Heart right ventricle (tissue), 16 donors: Measurements from ENCODE around the gene MOB3B. TPM values are rescaled to one million over a fixed set of nuclear protein-coding genes. Genes with fewer than 3 reads are reported as not detected.
A peak's percentile ranks its signal among the peaks of the same experiment; 100 is the strongest.

Source experiments
- ATAC-seq, 8 donors: fragments of 200-7000 bp; cut with Tn5 transposase; one replicate each; pipeline ENCODE4 v1.9.1; 2020; ENCODE audit warnings: mild to moderate bottlenecking in 8 of 8, moderate library complexity in 8 of 8, moderate number of reproducible peaks in 1 of 8
- DNase-seq, 2 donors: peaks; one replicate each; pipeline ENCODE4 v3.0.0-alpha.2; 2020
- H3K27ac ChIP-seq, 10 donors: fragments of 200-600 bp; sonication (generic) in 2 of 10; one replicate each; pipeline versions ENCODE4 v1.5.0 to v1.8.0; 2020 to 2022; ENCODE audit warnings: mild to moderate bottlenecking in 3 of 10
- H3K27me3 ChIP-seq, 7 donors: fragments of 200-600 bp; one replicate each; pipeline ENCODE4 v1.8.0; 2021 to 2022; ENCODE audit warnings: mild to moderate bottlenecking in 2 of 7
- H3K36me3 ChIP-seq, 9 donors: fragments of 200-600 bp; sonication (generic) in 1 of 9; one replicate each; pipeline versions ENCODE4 v1.5.0 to v1.8.0; 2020 to 2022; ENCODE audit warnings: mild to moderate bottlenecking in 2 of 9
- H3K4me1 ChIP-seq, 9 donors: fragments of 200-600 bp; sonication (generic) in 1 of 9; one replicate each; pipeline versions ENCODE4 v1.5.0 to v1.8.0; 2020 to 2022; ENCODE audit warnings: mild to moderate bottlenecking in 4 of 9
- H3K4me3 ChIP-seq, 10 donors: fragments of 200-600 bp; sonication (generic) in 2 of 10; one replicate each; pipeline versions ENCODE4 v1.5.0 to v1.8.0; 2020 to 2022; ENCODE audit warnings: mild to moderate bottlenecking in 7 of 10, moderate library complexity in 2 of 10
- H3K9me3 ChIP-seq, 11 donors: fragments of 200-600 bp in 10 of 11; sonication (generic) in 2 of 11; one replicate each; pipeline versions ENCODE4 v1.5.0 to v1.8.0; 2013 to 2022; ENCODE audit warnings: mild to moderate bottlenecking in 2 of 11, control low read depth in 1 of 11, moderate library complexity in 1 of 11
- WGBS, 2 donors: extraction: QIAGEN DNeasy Blood & Tissue Kit; methylation state at CpG; one replicate each; pipeline ENCODE4 v1.1.7; 2013; ENCODE audit warnings: inconsistent platforms in 1 of 2; 5-methylcytosine and 5-hydroxymethylcytosine counted together
- intact Hi-C, 10 donors: fragments of 100-400 bp; cut with DNase I; formaldehyde crosslinking; loops; one replicate each; pipeline versions ENCODE4 v1.11.1 to v1.14.2; 2022
- polyA plus RNA-seq, 2 donors: library from polyadenylated mRNA; stranded (reverse); fragments of 200-250 nt; gene quantifications; one replicate each; pipeline ENCODE4 v1.2.3, GENCODE V29; 2013
- total RNA-seq, 10 donors: library from RNA; stranded (reverse); fragmentation: NEBNext Ultra II Directional in 3 of 10; extraction: Animal tissue kit (Norgen Biotek cat#: 25700) in 3 of 10; gene quantifications; one replicate each; pipeline versions ENCODE4 v1.2.1 to v1.2.4, GENCODE V29; 2021 to 2023
- TF ChIP-seq, protein P1 (sequence below), 9 donors: fragments of 200-600 bp; sonication (generic) in 2 of 9; IDR thresholded peaks; one replicate each; pipeline versions ENCODE4 v1.5.0 to v1.8.0; 2021 to 2022; ENCODE audit warnings: antibody characterized with exemption in 9 of 9, mild to moderate bottlenecking in 5 of 9, moderate library complexity in 1 of 9
- donor health status: Arrhythmogenic right ventricular cardiomyopathy.
- donor health status: ischemic (EF 13 %, LVEDD 7.1; RV severe dilation, severe dysfunction).
- donor health status: healthy with polysubstance abuse.
- donor health status: DM: no; HTN: yes; CAD: no.
- donor health status: DM: no; HTN: no; CAD: no.
- donor health status: ischemic (EF 25% LVEDD 6.9; RV normal size, moderate dysfunction).
- donor health status: ischemic (EF 25% LVEDD 5.7; RV mildly dilated, moderate dysfunction).
- donor health status: healthy.
- donor health status: DM: yes; HTN: yes; CAD: no.
- donor health status: Ischemic cardiomyopathy.
- donor health status: ischemic (EF 35%, LVEDD 5.7; RV mildly dilated, moderate dysfunction).
- donor health status: nonischemic (EF 11% LVEDD 7.7; RV severe dilation, severe dysfunction).
- donor health status: DM: yes; HTN: yes; CAD: no.
- donor health status: PGD.
- donor health status: ischemic (EF 29% LVEDD 5.4; RV normal size, mild dysfunction).
- donor health status: nonischemic (EF 23%, LVEDD 6.1; RV moderate dilation, normal function).

MOB3B gene
- total and polyA plus RNA-seq, 12 donors = 0.39 to 2.3 (median 1.3) TPM

GRCh38 chr9:27482709-27483108, 46.9 kb downstream of the MOB3B start:
- ATAC-seq = no peak
- Histone ChIP-seq H3K9me3 (peaks cover 0 to 23% (median 7%) of the 10 kb centered on the region in 11 donors), H3K27ac (no peak overlapping the region), H3K4me3 (no peak overlapping the region), H3K4me1 (peaks cover 0 to 3% (median 0%) of the 10 kb centered on the region in 9 donors), H3K36me3 (no peaks in the 10 kb centered on the region), H3K27me3 (no peaks in the 10 kb centered on the region)
- TF ChIP-seq, protein P1, sequence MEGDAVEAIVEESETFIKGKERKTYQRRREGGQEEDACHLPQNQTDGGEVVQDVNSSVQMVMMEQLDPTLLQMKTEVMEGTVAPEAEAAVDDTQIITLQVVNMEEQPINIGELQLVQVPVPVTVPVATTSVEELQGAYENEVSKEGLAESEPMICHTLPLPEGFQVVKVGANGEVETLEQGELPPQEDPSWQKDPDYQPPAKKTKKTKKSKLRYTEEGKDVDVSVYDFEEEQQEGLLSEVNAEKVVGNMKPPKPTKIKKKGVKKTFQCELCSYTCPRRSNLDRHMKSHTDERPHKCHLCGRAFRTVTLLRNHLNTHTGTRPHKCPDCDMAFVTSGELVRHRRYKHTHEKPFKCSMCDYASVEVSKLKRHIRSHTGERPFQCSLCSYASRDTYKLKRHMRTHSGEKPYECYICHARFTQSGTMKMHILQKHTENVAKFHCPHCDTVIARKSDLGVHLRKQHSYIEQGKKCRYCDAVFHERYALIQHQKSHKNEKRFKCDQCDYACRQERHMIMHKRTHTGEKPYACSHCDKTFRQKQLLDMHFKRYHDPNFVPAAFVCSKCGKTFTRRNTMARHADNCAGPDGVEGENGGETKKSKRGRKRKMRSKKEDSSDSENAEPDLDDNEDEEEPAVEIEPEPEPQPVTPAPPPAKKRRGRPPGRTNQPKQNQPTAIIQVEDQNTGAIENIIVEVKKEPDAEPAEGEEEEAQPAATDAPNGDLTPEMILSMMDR (IDR thresholded peaks at IDR 0.05) = no peak
- WGBS, 2 donors = 82 to 90% methylated on average over 2 of the region's 2 CpGs
- intact Hi-C loops = no loop called here
- DNase-seq = no peak

- Histone ChIP-seq H3K27ac (no peak overlapping the region), H3K9me3 (peaks cover 0 to 24% (median 7%) of the 10 kb centered on the region in 11 donors), H3K4me1 (peaks cover 0 to 18% (median 12%) of the 10 kb centered on the region in 9 donors), H3K36me3 (no peaks in the 10 kb centered on the region), H3K4me3 (no peak overlapping the region), H3K27me3 (no peaks in the 10 kb centered on the region)
- no peak for DNase-seq
- no peak for ATAC-seq
- 87 to 93% methylated on average over 1 of the region's 1 CpG for WGBS, 2 donors
- TF ChIP-seq, protein P1 (IDR thresholded peaks at IDR 0.05) = no peak
- intact Hi-C loops = loop anchor here in 2 of 10 donors (5.0 to 10.0 kb wide), 2 partner anchors 46 to 51 kb away; partner anchors contain the start of genes IFNK (in 1 of the 2) and MOB3B (in 1 of the 2)
Measured at GRCh38 chr9:27478322-27478721, 51.3 kb downstream of the MOB3B start.

DNA sequence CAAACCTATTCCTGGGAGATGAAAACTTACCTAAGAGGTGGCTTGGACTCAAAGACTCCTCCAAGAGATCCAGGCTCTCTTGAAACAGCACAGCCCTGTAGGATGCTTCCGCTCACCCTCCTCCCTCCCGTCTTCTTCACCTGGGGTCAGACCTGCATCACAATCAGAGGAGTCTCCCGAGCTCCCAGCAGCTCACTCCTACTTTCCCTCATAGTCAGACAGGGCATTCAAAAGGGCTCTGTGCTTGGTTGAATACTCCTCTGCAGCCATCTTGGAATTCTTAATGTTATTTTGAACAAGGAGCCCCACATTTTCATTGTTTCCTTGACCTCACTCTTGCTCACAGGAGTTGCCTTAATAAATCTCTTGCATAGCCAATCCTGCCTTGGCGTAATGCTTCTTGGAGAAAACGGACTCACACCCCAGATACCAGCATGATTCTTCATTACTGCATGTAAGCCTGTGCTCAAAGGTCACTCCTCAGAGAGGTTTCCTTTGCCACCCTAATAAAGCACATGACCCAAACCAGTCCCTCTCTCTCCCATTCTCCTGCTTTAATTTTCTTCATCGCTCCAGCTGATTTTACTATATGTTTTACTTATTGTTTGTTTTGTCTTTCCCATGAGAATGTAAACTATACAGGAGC, 52.6 kb downstream of the MOB3B start:
- H3K9me3 ChIP-seq = peaks cover 0 to 24% (median 7%) of the 10 kb centered on the region in 11 donors
- no peak overlapping the region for H3K27ac ChIP-seq
- peaks cover 0 to 28% (median 19%) of the 10 kb centered on the region in 9 donors for H3K4me1 ChIP-seq
- ATAC-seq (no peak), DNase-seq (no peak)
- 96 to 97% methylated on average over 6 of the region's 6 CpGs for WGBS, 2 donors
- intact Hi-C loops = loop anchor here in 3 of 10 donors (2.0 to 10.0 kb wide), 3 partner anchors 48 to 62 kb away; partner anchors contain the start of genes IFNK (in 1 of the 3) and MOB3B (in 1 of the 3)
- H3K4me3 ChIP-seq = no peak overlapping the region
- no peaks in the 10 kb centered on the region for H3K36me3 ChIP-seq
- TF ChIP-seq, protein P1 (IDR thresholded peaks at IDR 0.05) = no peak
- H3K27me3 ChIP-seq = no peaks in the 10 kb centered on the region

GRCh38 chr9:27475057-27475595, 54.5 kb downstream of the MOB3B start:
- Histone ChIP-seq H3K27ac (peak overlapping the region in 1 of 10 donors; percentile 19), H3K36me3 (no peaks in the 10 kb centered on the region), H3K9me3 (peaks cover 0 to 24% (median 7%) of the 10 kb centered on the region in 11 donors), H3K4me1 (peaks cover 0 to 39% (median 25%) of the 10 kb centered on the region in 9 donors), H3K27me3 (no peaks in the 10 kb centered on the region), H3K4me3 (no peak overlapping the region)
- DNase-seq (no peak), ATAC-seq (peak in 2 of 8 donors; percentile 32 to 50)
- WGBS, 2 donors = 76 to 84% methylated on average over 7 of the region's 7 CpGs
- TF ChIP-seq, protein P1 (IDR thresholded peaks at IDR 0.05) = no peak
- intact Hi-C loops = loop anchor here in 2 of 10 donors (5.0 to 10.0 kb wide), 2 partner anchors 48 to 50 kb away; partner anchors contain the start of genes IFNK (in 1 of the 2) and MOB3B (in 1 of the 2)
